ENCODE results near the gene FNDC3B. TPM values are rescaled to one million over a fixed set of nuclear protein-coding genes. Genes with fewer than 3 reads are reported as not detected.
A peak's percentile ranks its signal among the peaks of the same experiment; 100 is the strongest.
"Not testable (repeated sequence)": the region's sequence is repeated elsewhere in the genome, so short reads cannot be mapped to it uniquely, and the experiment has no call there.

Gene FNDC3B
- total RNA-seq, 4 donors from 2014 or later, result 23.9 to 61.9 (median 37.0) TPM

- no peak for DNase-seq (ENCODE audit: low spot score in 2 of 2)
- Histone ChIP-seq H3K9me3 (no peaks in the 10 kb centered on the region), H3K4me1 (peaks cover 23% of the 10 kb centered on the region), H3K27me3 (no peaks in the 10 kb centered on the region), H3K4me3 (no peak overlapping the region), H3K36me3 (peaks cover 8% of the 10 kb centered on the region), H3K27ac (no peak overlapping the region)
- WGBS, result 98% methylated on average over 13 of the region's 13 CpGs
- no peak for TF ChIP-seq POLR2AphosphoS5 (IDR thresholded peaks at IDR 0.05)
- no peak for TF ChIP-seq EP300 (IDR thresholded peaks at IDR 0.05)
- no peak for TF ChIP-seq POLR2A (IDR thresholded peaks at IDR 0.05)
- TF ChIP-seq CTCF (IDR thresholded peaks at IDR 0.05), result no peak
Measured at GRCh38 chr3:172251211-172251610, 211.8 kb downstream of the FNDC3B start.

- WGBS, result 92% methylated on average over 5 of the region's 5 CpGs
- H3K36me3 ChIP-seq, result peaks cover 8% of the 10 kb centered on the region
- no peaks in the 10 kb centered on the region for H3K27me3 ChIP-seq
- H3K4me3 ChIP-seq, result no peak overlapping the region
- H3K4me1 ChIP-seq, result peaks cover 29% of the 10 kb centered on the region
- no peak overlapping the region for H3K27ac ChIP-seq
- no peak for DNase-seq (ENCODE audit: low spot score in 2 of 2)
- TF ChIP-seq CTCF (IDR thresholded peaks at IDR 0.05), result no peak
- no peak for TF ChIP-seq POLR2AphosphoS5 (IDR thresholded peaks at IDR 0.05)
- no peak for TF ChIP-seq POLR2A (IDR thresholded peaks at IDR 0.05)
- no peak for TF ChIP-seq EP300 (IDR thresholded peaks at IDR 0.05)
- no peaks in the 10 kb centered on the region for H3K9me3 ChIP-seq
Measured at GRCh38 chr3:172253200-172253599, 213.8 kb downstream of the FNDC3B start.

- Histone ChIP-seq H3K27me3 (no peaks in the 10 kb centered on the region), H3K4me3 (no peak overlapping the region), H3K4me1 (peaks cover 40% of the 10 kb centered on the region), H3K36me3 (peaks cover 8% of the 10 kb centered on the region), H3K27ac (no peak overlapping the region), H3K9me3 (no peaks in the 10 kb centered on the region)
- no peak for DNase-seq (ENCODE audit: low spot score in 2 of 2)
- TF ChIP-seq POLR2AphosphoS5 (IDR thresholded peaks at IDR 0.05) (no peak), POLR2A (IDR thresholded peaks at IDR 0.05) (no peak), EP300 (IDR thresholded peaks at IDR 0.05) (no peak)
- 84% methylated on average over 1 of the region's 1 CpG for WGBS
Measured at GRCh38 chr3:172254542-172254941, 215.2 kb downstream of the FNDC3B start.

- peaks cover 37% of the 10 kb centered on the region for H3K4me1 ChIP-seq
- not testable (repeated sequence) for H3K36me3 ChIP-seq; H3K9me3 ChIP-seq; H3K27me3 ChIP-seq; DNase-seq (ENCODE audit: low spot score in 2 of 2); H3K4me3 ChIP-seq
- peak overlapping the region; percentile 47 for H3K27ac ChIP-seq
- 91% methylated on average over 10 of the region's 10 CpGs for WGBS
Measured at GRCh38 chr3:172255321-172255720, 215.9 kb downstream of the FNDC3B start.

GRCh38 chr3:172256101-172256734 is 216.8 kb downstream of the FNDC3B start:
- H3K4me1 ChIP-seq, result peaks cover 37% of the 10 kb centered on the region
- H3K36me3 ChIP-seq, result peaks cover 7% of the 10 kb centered on the region
- peak overlapping the region; percentile 47 for H3K27ac ChIP-seq
- H3K4me3 ChIP-seq, result no peak overlapping the region
- no peaks in the 10 kb centered on the region for H3K9me3 ChIP-seq
- TF ChIP-seq POLR2AphosphoS5 (IDR thresholded peaks at IDR 0.05) (peak in 2 of 3 donors; percentile 51 to 53), EP300 (IDR thresholded peaks at IDR 0.05) (no peak)
- no peaks in the 10 kb centered on the region for H3K27me3 ChIP-seq
- 70% methylated on average over 2 of the region's 2 CpGs for WGBS
- DNase-seq (ENCODE audit: low spot score in 2 of 2), result no peak

- TF ChIP-seq POLR2AphosphoS5 (IDR thresholded peaks at IDR 0.05), result no peak
- H3K27ac ChIP-seq, result peak overlapping the region; percentile 20
- H3K9me3 ChIP-seq, result no peaks in the 10 kb centered on the region
- 94% methylated on average over 8 of the region's 8 CpGs for WGBS
- no peaks in the 10 kb centered on the region for H3K27me3 ChIP-seq
- no peaks in the 10 kb centered on the region for H3K36me3 ChIP-seq
- no peak for DNase-seq (ENCODE audit: low spot score in 2 of 2)
- peaks cover 46% of the 10 kb centered on the region for H3K4me1 ChIP-seq
- no peak overlapping the region for H3K4me3 ChIP-seq
Measured at GRCh38 chr3:172257648-172258400, 218.4 kb downstream of the FNDC3B start.

- Histone ChIP-seq H3K4me3 (no peak overlapping the region), H3K9me3 (no peaks in the 10 kb centered on the region), H3K27ac (peak overlapping the region; percentile 7), H3K36me3 (no peaks in the 10 kb centered on the region), H3K4me1 (peaks cover 50% of the 10 kb centered on the region), H3K27me3 (no peaks in the 10 kb centered on the region)
- TF ChIP-seq POLR2AphosphoS5 (IDR thresholded peaks at IDR 0.05) (no peak), POLR2A (IDR thresholded peaks at IDR 0.05) (no peak), EP300 (IDR thresholded peaks at IDR 0.05) (no peak), CTCF (IDR thresholded peaks at IDR 0.05) (no peak)
- DNase-seq (ENCODE audit: low spot score in 2 of 2), result no peak
- WGBS, result 45% methylated on average over 3 of the region's 3 CpGs
Measured at GRCh38 chr3:172258624-172259023, 219.2 kb downstream of the FNDC3B start.

Data from suprapubic skin (tissue), 4 donors.